GM23338 (cell line): Measurements from ENCODE around the gene HIBADH. TPM values are rescaled to one million over a fixed set of nuclear protein-coding genes. Genes with fewer than 3 reads are reported as not detected.

ENCODE experiments used
- ATAC-seq: fragments of 200-7000 bp; cut with Tn5 transposase; 3 replicates; pipeline ENCODE4 v1.9.1; 2020
- DNase-seq: peaks from one replicate; pipeline ENCODE4 v3.0.0-alpha.2; 2015; ENCODE audit warnings: low spot score
- H2AFZ ChIP-seq: fragments of 200-600 bp; sonication (generic); 2 replicates; pipeline ENCODE4 v1.8.0; 2016; ENCODE audit warnings: antibody characterized with exemption, mild to moderate bottlenecking, moderate library complexity
- H3F3A ChIP-seq: fragments of 200-600 bp; sonication (generic); replicated peaks from 2 replicates; pipeline ENCODE4 v1.8.0; 2017; ENCODE audit warnings: antibody characterized with exemption, mixed run types, low read depth
- H3K27ac ChIP-seq: fragments of 200-600 bp; sonication (generic); 2 replicates; pipeline ENCODE4 v1.6.1; 2016; ENCODE audit warnings: low read depth
- H3K27me3 ChIP-seq: fragments of 200-600 bp; sonication (generic); 2 replicates; pipeline ENCODE4 v1.8.0; 2016; ENCODE audit warnings: mild to moderate bottlenecking, mixed run types, moderate library complexity; ENCODE audit not compliant: insufficient read depth
- H3K36me3 ChIP-seq: fragments of 200-600 bp; sonication (generic); 2 replicates; pipeline ENCODE4 v1.8.0; 2016; ENCODE audit warnings: mild to moderate bottlenecking; ENCODE audit not compliant: insufficient read depth
- H3K4me1 ChIP-seq: fragments of 200-600 bp; sonication (generic); 2 replicates; pipeline ENCODE4 v1.8.0; 2016; ENCODE audit warnings: mild to moderate bottlenecking, moderate library complexity; ENCODE audit not compliant: insufficient read depth
- H3K4me2 ChIP-seq: fragments of 200-600 bp; sonication (generic); 2 replicates; pipeline ENCODE4 v1.7.1; 2017; ENCODE audit warnings: mixed run types
- H3K4me3 ChIP-seq: fragments of 200-600 bp; sonication (generic); 2 replicates; pipeline ENCODE4 v1.6.1; 2016; ENCODE audit warnings: mixed run types
- H3K79me2 ChIP-seq: fragments of 200-600 bp; sonication (generic); replicated peaks from 2 replicates; pipeline ENCODE4 v1.8.0; 2017; ENCODE audit warnings: mild to moderate bottlenecking; ENCODE audit not compliant: insufficient read depth
- H3K9me2 ChIP-seq: fragments of 200-600 bp; sonication (generic); 2 replicates; pipeline ENCODE4 v1.8.0; 2017; ENCODE audit not compliant: insufficient read depth
- H4K20me1 ChIP-seq: fragments of 200-600 bp; sonication (generic); replicated peaks from 2 replicates; pipeline ENCODE4 v1.8.0; 2017; ENCODE audit warnings: mild to moderate bottlenecking; ENCODE audit not compliant: insufficient read depth
- H3K27ac Mint-ChIP-seq: 2 replicates; pipeline ENCODE4 v1.8.0; 2020; ENCODE audit warnings: inconsistent platforms, mild to moderate bottlenecking, moderate library complexity, mixed read lengths
- H3K27me3 Mint-ChIP-seq: 3 replicates; pipeline ENCODE4 v1.8.0; 2022; ENCODE audit warnings: low read depth, mild to moderate bottlenecking, moderate library complexity, mixed read lengths, inconsistent platforms; ENCODE audit not compliant: insufficient read depth, poor library complexity
- H3K36me3 Mint-ChIP-seq: 3 replicates; pipeline ENCODE4 v1.8.0; 2021; ENCODE audit warnings: low read depth, mild to moderate bottlenecking, inconsistent platforms, moderate library complexity, mixed read lengths
- H3K4me1 Mint-ChIP-seq: 3 replicates; pipeline ENCODE4 v1.8.0; 2020; ENCODE audit warnings: mild to moderate bottlenecking, inconsistent platforms, mixed read lengths
- H3K4me3 Mint-ChIP-seq: 3 replicates; pipeline ENCODE4 v1.8.0; 2021; ENCODE audit warnings: moderate library complexity, mild to moderate bottlenecking, inconsistent platforms, mixed read lengths
- H3K9me3 Mint-ChIP-seq: 3 replicates; pipeline ENCODE4 v1.8.0; 2020; ENCODE audit warnings: moderate library complexity, mild to moderate bottlenecking, inconsistent platforms, mixed read lengths
- CREB1 ChIP-seq: fragments of 250-450 bp; sonication (Bioruptor Pico); IDR thresholded peaks from 2 replicates; pipeline ENCODE4 v1.5.0; 2020; ENCODE audit warnings: low read depth, mild to moderate bottlenecking, moderate library complexity
- EZH2phosphoT487 ChIP-seq: fragments of 200-600 bp; sonication (generic); IDR thresholded peaks from one replicate; pipeline ENCODE4 v1.8.1; 2018; ENCODE audit warnings: antibody characterized with exemption; ENCODE audit not compliant: unreplicated experiment
- JUNB ChIP-seq: IDR thresholded peaks from one replicate; pipeline ENCODE4 v1.6.1; 2016; ENCODE audit warnings: antibody characterized with exemption; ENCODE audit not compliant: unreplicated experiment
- NANOG ChIP-seq: IDR thresholded peaks from 2 replicates; pipeline ENCODE4 v1.6.1; 2016; ENCODE audit warnings: antibody characterized with exemption, borderline replicate concordance
- POLR2AphosphoS5 ChIP-seq: IDR thresholded peaks from 2 replicates; pipeline ENCODE4 v1.6.1; 2016; ENCODE audit warnings: antibody characterized with exemption, low read depth
- ZNF462 ChIP-seq: fragments of 250-450 bp; sonication (Bioruptor Pico); IDR thresholded peaks from 2 replicates; pipeline ENCODE4 v1.5.0; 2020; ENCODE audit warnings: mild to moderate bottlenecking, moderate library complexity
- polyA plus RNA-seq: library from polyadenylated mRNA; unstranded; fragments of >200 nt; fragmentation: Nextera tagmentation; extraction: Ambion mirVana; gene quantifications from 2 replicates; pipeline ENCODE4 v1.2.1, GENCODE V29; 2016
- total RNA-seq: library from RNA; depleted of rRNA; stranded (reverse); fragments of >200 nt; shearing (Covaris generic); gene quantifications from 2 replicates; pipeline ENCODE4 v1.2.3, GENCODE V29; 2014
- TF ChIP-seq, protein P1 (sequence below): IDR thresholded peaks from one replicate; pipeline ENCODE4 v1.6.1; 2018; ENCODE audit warnings: antibody characterized with exemption; ENCODE audit not compliant: unreplicated experiment

The HIBADH gene
- total and polyA plus RNA-seq, 2 experiments from 2014 or later, result 31.3 to 57.0 TPM

- TF ChIP-seq, protein P1, sequence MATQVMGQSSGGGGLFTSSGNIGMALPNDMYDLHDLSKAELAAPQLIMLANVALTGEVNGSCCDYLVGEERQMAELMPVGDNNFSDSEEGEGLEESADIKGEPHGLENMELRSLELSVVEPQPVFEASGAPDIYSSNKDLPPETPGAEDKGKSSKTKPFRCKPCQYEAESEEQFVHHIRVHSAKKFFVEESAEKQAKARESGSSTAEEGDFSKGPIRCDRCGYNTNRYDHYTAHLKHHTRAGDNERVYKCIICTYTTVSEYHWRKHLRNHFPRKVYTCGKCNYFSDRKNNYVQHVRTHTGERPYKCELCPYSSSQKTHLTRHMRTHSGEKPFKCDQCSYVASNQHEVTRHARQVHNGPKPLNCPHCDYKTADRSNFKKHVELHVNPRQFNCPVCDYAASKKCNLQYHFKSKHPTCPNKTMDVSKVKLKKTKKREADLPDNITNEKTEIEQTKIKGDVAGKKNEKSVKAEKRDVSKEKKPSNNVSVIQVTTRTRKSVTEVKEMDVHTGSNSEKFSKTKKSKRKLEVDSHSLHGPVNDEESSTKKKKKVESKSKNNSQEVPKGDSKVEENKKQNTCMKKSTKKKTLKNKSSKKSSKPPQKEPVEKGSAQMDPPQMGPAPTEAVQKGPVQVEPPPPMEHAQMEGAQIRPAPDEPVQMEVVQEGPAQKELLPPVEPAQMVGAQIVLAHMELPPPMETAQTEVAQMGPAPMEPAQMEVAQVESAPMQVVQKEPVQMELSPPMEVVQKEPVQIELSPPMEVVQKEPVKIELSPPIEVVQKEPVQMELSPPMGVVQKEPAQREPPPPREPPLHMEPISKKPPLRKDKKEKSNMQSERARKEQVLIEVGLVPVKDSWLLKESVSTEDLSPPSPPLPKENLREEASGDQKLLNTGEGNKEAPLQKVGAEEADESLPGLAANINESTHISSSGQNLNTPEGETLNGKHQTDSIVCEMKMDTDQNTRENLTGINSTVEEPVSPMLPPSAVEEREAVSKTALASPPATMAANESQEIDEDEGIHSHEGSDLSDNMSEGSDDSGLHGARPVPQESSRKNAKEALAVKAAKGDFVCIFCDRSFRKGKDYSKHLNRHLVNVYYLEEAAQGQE, result no peak
- TF ChIP-seq EZH2phosphoT487, result no peak
- TF ChIP-seq POLR2AphosphoS5, result no peak
These were observed 135.9 kb downstream of the HIBADH start (continued) for GRCh38 chr7:27526611-27527347.

GRCh38 chr7:27526131-27526530, 136.6 kb downstream of the HIBADH start:
- ATAC-seq, result no peak
- H3K9me2 ChIP-seq, result no peaks in the 10 kb centered on the region
- no peak overlapping the region for H3K27ac ChIP-seq
- H3K27me3 Mint-ChIP-seq, result peaks cover 2% of the 10 kb centered on the region
- H3K4me2 ChIP-seq, result no peak overlapping the region
- no peaks in the 10 kb centered on the region for H3K9me3 Mint-ChIP-seq
- no peak for TF ChIP-seq ZNF462 (CRISPR knock-in tag)
- no peak for TF ChIP-seq NANOG
- TF ChIP-seq CREB1 (CRISPR knock-in tag), result no peak
- no peak for TF ChIP-seq JUNB
- TF ChIP-seq, protein P1, result no peak
- no peaks in the 10 kb centered on the region for H3K27me3 ChIP-seq
- no peak for DNase-seq
- peaks cover 14% of the 10 kb centered on the region for H3K36me3 ChIP-seq
- peaks cover 7% of the 10 kb centered on the region; the same call in 2 of the 3 replicates for H3K4me1 Mint-ChIP-seq
- no peak overlapping the region for H3K27ac Mint-ChIP-seq
- peaks cover 5% of the 10 kb centered on the region; the same call in 1 of the 2 replicates for H3K4me1 ChIP-seq
- no peaks in the 10 kb centered on the region for H4K20me1 ChIP-seq
- H3K36me3 Mint-ChIP-seq, result peaks cover 24% of the 10 kb centered on the region
- H3K79me2 ChIP-seq, result no peaks in the 10 kb centered on the region
- H3F3A ChIP-seq, result no peaks in the 10 kb centered on the region
- no peak overlapping the region for H3K4me3 ChIP-seq
- H2AFZ ChIP-seq, result no peak overlapping the region
- H3K4me3 Mint-ChIP-seq, result no peak overlapping the region
